ENCODE results near the gene COBL. TPM values are rescaled to one million over a fixed set of nuclear protein-coding genes. Genes with fewer than 3 reads are reported as not detected.

The COBL gene
- total RNA-seq, 1 experiment from 2014 or later, result 0.04 TPM

DNA sequence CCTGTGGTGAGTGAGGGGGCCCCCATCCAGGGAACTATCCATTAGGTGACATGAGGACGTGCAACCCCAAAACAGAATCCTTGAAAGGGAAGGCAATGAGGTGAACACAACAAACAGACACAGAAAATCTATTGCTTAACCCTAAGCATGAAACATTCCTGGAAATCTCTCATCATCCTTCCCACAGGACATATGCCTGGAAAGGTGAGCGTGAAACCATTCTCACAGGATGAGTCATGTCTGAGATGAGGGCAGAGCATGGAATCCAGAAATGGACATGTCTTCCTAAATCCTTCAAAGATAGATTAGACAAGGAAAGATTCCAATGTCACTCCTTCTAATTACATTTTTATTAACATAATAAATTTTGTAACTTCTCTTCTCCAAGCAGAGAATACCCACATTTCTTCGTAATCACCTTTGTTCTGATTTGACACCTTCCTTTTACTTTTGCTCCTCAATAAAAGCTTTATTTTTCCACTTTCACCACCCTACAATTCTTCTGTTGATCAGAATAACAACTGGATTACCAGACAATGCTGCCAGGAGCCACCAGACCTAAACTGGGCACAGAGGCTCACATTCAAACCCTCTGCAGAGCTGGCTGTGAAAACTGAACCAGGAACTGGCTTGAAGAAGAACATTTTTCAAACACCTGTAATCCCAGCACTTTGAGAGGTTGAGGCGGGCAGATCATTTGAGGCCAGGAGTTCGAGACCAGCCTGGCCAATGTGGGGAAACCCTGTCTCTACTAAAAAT, 67.2 kb downstream of the COBL start:
- Histone ChIP-seq H3K9me3 (replicated peaks) (no peaks in the 10 kb centered on the region), H3K4me3 (no peak overlapping the region), H3K27ac (no peak overlapping the region), H3K36me3 (no peaks in the 10 kb centered on the region), H3K27me3 (no peaks in the 10 kb centered on the region; the same call in 1 of the 2 replicates), H3K4me1 (no peaks in the 10 kb centered on the region)
- no peak for DNase-seq

DNA sequence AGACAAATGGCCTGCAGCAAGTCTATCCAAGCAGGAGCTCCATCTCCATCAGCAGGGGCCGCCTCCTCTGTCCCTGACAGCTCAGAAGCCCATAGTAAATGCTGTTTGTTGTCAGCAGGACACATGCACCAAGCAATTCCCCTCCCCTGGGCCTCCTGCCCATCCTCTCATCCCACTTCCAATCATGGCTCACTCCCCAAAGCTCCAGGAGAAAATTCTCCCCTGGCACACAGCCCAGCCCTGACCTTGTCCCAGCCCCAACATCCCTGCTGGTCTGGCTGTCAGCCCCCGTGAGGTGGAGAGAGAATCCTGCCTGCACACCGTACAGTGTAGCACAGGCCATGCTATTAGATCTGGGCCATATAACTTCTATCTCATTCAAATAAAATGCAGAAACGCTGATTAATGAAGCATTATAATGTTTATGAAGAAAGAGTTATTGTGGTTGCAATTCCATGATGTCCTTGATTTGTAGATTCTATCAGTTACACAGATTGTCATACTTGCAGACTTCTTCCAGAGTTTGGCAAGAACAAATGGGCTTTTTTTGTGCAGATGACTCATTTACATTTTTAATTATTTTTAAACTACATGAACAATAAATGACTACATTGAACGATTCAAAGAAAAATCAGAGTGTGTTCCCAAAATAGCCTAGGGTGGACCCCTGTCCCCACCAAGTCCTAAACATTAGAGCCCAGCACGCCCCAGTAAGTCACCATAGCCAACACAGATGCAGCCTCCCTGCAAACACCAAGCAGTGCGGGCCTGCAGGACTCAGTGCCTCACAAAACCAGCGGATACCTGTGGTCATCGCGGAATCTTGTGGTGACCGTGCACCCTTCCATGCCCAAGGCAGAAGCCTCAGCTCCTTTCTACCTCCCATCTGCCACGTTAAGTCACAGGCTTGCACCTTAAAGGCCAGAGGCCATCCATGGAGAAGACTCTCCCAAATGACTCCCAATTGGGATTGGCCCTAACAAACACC, 70.1 kb downstream of the COBL start:
- Histone ChIP-seq H3K4me1 (no peaks in the 10 kb centered on the region), H3K36me3 (no peaks in the 10 kb centered on the region), H3K9me3 (replicated peaks) (no peaks in the 10 kb centered on the region), H3K27me3 (no peaks in the 10 kb centered on the region; the same call in none of the 2 replicates), H3K27ac (no peak overlapping the region), H3K4me3 (no peak overlapping the region)
- DNase-seq, result peak in 1 of 2 experiments; percentile 29

DNA sequence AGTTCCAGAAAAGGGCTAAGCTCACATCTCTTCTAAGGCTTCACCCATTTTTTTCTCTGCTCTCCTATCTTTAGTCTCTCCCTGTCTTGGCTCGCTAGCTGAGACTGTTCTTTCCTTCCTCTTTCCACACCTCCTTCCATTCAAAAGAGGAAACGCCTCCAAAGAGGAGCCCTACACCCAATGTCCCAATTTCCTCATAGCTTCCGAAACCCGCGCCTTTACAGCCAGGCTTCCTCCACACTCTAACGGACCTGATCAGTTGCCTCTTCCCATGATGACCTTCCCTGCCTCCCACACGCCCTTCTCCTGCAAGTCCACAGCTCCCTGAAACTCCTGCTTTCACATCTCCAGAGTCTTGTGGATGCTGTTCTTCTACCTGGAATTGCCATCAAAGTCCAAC, 71.7 kb downstream of the COBL start:
- no peak for DNase-seq
- no peak overlapping the region for H3K27ac ChIP-seq
- H3K4me3 ChIP-seq, result no peak overlapping the region
- H3K36me3 ChIP-seq, result no peaks in the 10 kb centered on the region
- no peaks in the 10 kb centered on the region for H3K4me1 ChIP-seq
- no peaks in the 10 kb centered on the region; the same call in none of the 2 replicates for H3K27me3 ChIP-seq
- H3K9me3 ChIP-seq (replicated peaks), result no peaks in the 10 kb centered on the region

GRCh38 chr7:51244053-51244452, 72.6 kb downstream of the COBL start:
- H3K4me3 ChIP-seq, result no peak overlapping the region
- no peaks in the 10 kb centered on the region for H3K36me3 ChIP-seq
- no peaks in the 10 kb centered on the region for H3K9me3 ChIP-seq (replicated peaks)
- DNase-seq, result no peak
- no peak overlapping the region for H3K27ac ChIP-seq
- no peaks in the 10 kb centered on the region; the same call in none of the 2 replicates for H3K27me3 ChIP-seq
- H3K4me1 ChIP-seq, result no peaks in the 10 kb centered on the region

DNA sequence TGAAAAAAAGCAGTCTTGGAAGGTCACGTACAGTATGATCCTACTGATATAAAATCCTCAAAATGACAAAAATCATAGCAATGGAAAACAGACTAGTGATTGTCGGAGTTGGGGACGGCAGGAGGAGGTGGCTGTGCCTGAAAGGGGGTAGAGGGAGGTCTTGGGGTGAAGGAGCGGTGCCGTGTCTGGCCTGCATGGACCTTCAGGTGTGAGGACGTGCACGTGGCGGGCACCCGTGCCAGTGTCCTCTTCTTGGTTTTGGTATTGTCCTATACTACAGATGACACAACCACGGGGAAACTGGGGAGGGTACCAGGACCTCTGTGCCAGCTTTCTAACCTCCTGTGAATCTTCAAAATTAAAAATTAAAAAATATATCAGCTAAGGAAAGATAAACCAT, 73.0 kb downstream of the COBL start:
- Histone ChIP-seq H3K4me1 (no peaks in the 10 kb centered on the region), H3K27ac (no peak overlapping the region), H3K9me3 (replicated peaks) (no peaks in the 10 kb centered on the region), H3K4me3 (no peak overlapping the region), H3K36me3 (no peaks in the 10 kb centered on the region), H3K27me3 (no peaks in the 10 kb centered on the region; the same call in none of the 2 replicates)
- DNase-seq, result no peak

DNA sequence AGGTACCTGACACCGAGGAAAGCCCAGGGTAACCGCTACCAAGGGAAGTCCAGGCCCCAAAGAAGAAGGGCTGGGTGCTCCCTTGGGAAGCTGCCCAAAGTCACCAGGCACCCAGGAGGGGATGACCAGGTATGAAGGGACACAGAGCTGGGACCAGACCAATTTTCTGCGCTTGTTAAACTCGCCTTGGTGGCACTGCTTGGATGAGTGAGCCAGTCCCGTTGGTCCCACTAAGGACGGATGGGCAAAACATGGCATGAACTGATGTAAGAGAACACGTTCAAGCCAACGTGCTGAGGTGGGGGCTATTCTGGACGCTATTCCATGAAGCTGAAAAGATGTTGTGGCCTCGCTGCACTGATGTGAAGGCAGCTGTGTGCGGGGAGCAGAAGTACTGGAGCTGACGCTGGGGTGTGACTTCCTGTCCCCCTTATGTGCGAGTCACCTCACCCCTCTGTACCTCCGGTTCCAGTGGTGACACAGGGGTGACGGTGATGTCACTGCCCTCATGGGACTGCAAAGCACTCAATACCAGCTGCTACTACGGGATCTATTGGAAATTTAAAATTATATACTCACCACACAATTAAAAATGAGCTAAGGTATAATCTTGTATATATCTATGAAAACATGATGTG, 73.6 kb downstream of the COBL start:
- H3K4me1 ChIP-seq, result no peaks in the 10 kb centered on the region
- no peaks in the 10 kb centered on the region; the same call in none of the 2 replicates for H3K27me3 ChIP-seq
- no peak for DNase-seq
- H3K9me3 ChIP-seq (replicated peaks), result no peaks in the 10 kb centered on the region
- H3K4me3 ChIP-seq, result no peak overlapping the region
- no peaks in the 10 kb centered on the region for H3K36me3 ChIP-seq
- H3K27ac ChIP-seq, result no peak overlapping the region

- DNase-seq, result peak in 1 of 2 experiments; percentile 17
- no peaks in the 10 kb centered on the region for H3K9me3 ChIP-seq (replicated peaks)
- no peak overlapping the region for H3K27ac ChIP-seq
- no peaks in the 10 kb centered on the region; the same call in none of the 2 replicates for H3K27me3 ChIP-seq
- H3K4me1 ChIP-seq, result no peaks in the 10 kb centered on the region
- H3K4me3 ChIP-seq, result no peak overlapping the region
- no peaks in the 10 kb centered on the region for H3K36me3 ChIP-seq
These were observed 74.5 kb downstream of the COBL start for GRCh38 chr7:51242007-51242691.

DNA sequence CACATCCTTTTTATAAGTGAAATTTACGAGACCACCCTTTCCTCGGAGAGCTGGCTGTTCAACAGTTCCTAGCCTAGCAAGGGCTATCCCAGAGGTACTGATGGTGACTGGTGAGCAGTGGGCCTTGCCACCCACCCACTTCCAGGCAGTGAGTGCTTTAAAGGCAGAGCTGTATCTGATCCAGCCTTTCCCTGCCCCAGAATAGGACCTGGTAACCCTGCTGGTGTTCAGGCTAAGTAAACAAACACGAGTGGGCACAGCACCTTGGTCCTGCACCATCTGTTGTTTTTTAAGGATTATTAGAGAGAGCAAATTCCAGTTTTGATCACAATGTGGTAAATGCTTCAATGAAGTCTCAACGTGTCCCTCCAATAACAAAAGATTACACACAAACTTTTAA, 75.7 kb downstream of the COBL start:
- DNase-seq, result no peak
- Histone ChIP-seq H3K27me3 (no peaks in the 10 kb centered on the region; the same call in none of the 2 replicates), H3K27ac (no peak overlapping the region)

DNA sequence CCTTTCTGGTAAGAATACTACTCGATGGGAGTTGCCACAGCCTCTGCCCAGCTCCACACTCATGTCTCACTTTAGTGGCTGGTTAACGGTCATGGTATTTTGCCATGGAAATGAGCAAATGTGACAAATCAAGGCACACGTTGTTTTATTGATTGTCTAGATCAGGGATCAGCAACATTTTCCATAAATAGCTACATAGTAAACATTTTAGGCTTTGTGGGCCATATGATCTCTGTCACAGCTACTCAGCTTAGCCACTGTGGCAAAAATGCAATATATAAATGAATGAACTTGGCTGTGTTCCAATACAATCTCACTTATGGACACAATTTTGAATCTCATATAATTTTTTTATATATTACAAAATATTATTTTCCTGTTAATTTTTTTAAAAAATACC, 76.9 kb downstream of the COBL start:
- no peak for DNase-seq
- Histone ChIP-seq H3K9me3 (replicated peaks) (no peaks in the 10 kb centered on the region), H3K4me3 (no peak overlapping the region), H3K4me1 (no peaks in the 10 kb centered on the region), H3K36me3 (no peaks in the 10 kb centered on the region), H3K27me3 (no peaks in the 10 kb centered on the region; the same call in none of the 2 replicates), H3K27ac (no peak overlapping the region)

More for the DNA sequence above, 75.7 kb downstream of the COBL start:
- Histone ChIP-seq H3K9me3 (replicated peaks) (no peaks in the 10 kb centered on the region), H3K4me3 (no peak overlapping the region), H3K4me1 (no peaks in the 10 kb centered on the region), H3K36me3 (no peaks in the 10 kb centered on the region)

- no peak for DNase-seq
- Histone ChIP-seq H3K27ac (no peak overlapping the region), H3K4me1 (no peaks in the 10 kb centered on the region), H3K9me3 (replicated peaks) (no peaks in the 10 kb centered on the region), H3K36me3 (no peaks in the 10 kb centered on the region), H3K27me3 (no peaks in the 10 kb centered on the region; the same call in none of the 2 replicates), H3K4me3 (no peak overlapping the region)
These were observed 77.6 kb downstream of the COBL start for GRCh38 chr7:51238981-51239495.

DNA sequence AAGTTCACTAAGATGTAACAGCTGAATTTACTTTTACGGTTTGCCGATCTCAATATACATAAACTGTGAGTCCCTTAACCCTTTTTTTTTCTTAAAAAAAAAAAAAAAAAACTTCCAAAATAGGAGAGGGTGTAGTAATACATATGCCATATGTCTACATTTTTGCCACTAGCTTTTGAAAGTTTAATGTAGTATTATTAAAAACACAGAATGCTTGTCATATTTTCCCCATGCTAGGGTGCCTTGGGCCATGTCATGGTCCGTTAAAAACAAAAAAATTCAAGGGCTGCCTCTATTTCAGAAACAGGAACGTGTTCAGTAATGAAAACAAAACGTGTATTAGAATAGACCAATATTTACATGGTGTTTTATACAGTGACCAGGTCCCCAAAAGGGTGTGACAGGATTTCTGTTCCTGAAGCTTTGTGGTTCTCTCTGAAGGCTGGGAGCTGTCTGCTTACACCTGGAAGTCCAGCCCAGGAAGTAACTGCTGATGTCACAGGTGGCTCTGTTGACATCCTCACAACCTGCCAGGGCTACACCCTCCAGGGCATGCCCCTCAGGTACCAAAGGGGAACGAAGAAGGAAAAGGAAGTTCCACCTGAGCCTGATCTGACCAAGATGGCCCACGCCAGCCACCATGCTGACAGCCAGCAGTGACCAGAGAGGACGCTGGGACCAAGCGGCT, 79.0 kb downstream of the COBL start:
- Histone ChIP-seq H3K36me3 (no peaks in the 10 kb centered on the region), H3K4me1 (no peaks in the 10 kb centered on the region), H3K9me3 (replicated peaks) (no peaks in the 10 kb centered on the region), H3K4me3 (no peak overlapping the region), H3K27me3 (no peaks in the 10 kb centered on the region; the same call in 1 of the 2 replicates), H3K27ac (no peak overlapping the region)
- no peak for DNase-seq

DNA sequence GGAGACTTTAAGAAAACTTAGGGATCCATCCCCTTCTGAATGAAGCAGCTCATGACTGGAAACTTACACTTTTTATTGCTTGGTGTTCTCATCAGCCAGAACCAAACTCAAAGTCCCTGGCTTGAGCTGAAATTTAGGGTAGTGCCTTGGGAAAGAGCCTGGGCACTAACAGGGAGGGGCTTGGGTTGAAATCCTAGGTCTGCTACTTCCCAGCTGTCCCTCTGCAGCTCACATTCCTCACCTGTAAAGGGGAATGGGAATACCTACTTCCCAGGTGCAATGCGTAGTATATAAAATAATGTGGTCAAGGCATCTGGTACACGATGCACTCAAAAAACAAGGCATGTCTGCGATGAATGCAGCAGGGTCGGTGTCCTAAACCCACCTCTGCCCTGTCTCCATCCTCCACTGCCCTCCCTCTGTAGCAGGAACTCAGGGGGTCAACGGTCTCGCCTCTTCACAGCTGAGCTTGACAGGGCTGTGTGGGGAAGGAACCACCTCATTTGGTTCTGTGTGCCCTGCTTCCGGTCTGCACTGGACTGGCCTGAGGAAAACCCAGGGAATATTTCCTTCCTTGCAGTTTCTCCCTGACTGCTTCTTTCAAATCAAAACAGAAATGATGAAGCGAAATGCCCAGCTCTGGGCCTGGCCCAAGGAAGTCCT, 80.0 kb downstream of the COBL start:
- DNase-seq, result no peak

More for the DNA sequence above, 80.0 kb downstream of the COBL start:
- Histone ChIP-seq H3K36me3 (no peaks in the 10 kb centered on the region), H3K27ac (no peak overlapping the region), H3K4me1 (no peaks in the 10 kb centered on the region), H3K9me3 (replicated peaks) (no peaks in the 10 kb centered on the region), H3K4me3 (no peak overlapping the region), H3K27me3 (no peaks in the 10 kb centered on the region; the same call in 1 of the 2 replicates)

Measured in SJCRH30 (cell line).